Measurements from ENCODE around the gene PQBP1. TPM values are rescaled to one million over a fixed set of nuclear protein-coding genes. Genes with fewer than 3 reads are reported as not detected.

The PQBP1 gene
- polyA plus RNA-seq, 1 donor (not counting 4 experiments of a cell fraction or from before 2014, with no cell fraction given): 79.0 TPM

DNA sequence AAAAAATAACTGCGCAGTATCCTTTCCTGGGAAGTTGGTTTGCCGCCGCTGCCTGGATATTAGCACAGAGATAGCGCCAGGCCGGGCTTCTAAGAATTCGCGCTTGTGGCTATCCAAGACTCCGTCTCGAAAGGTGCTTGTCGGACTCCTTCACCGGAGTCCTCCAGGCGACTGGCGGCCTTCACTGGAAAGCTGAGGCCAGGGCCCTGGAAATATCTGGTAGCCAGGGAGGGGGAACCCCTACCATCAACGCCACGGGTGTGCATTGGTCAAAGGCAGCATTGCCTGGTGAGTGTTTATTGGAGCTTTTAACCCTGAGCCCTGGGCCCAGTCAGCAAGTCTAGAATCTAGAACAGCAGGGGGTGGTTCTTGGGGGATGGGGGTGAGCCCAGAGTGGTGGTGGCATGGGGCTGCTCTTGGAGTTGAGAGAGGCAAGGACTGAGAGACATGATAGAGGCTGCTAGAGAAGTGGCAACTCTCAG, 21.7 kb downstream of the PQBP1 start:
- Histone ChIP-seq H3K79me2 (ENCODE audit: control insufficient read depth, insufficient read depth, low read length) (peaks cover 17% of the 10 kb centered on the region), H3K27ac (ENCODE audit: control insufficient read depth, insufficient read depth, low read length) (peak overlapping the region; percentile 31), H3K4me3 (ENCODE audit: control insufficient read depth in 2 of 3, extremely low read depth in 1 of 3, insufficient read depth in 2 of 3, low read depth in 1 of 3, low read length in 3 of 3) (peak overlapping the region in 2 of 3 experiments; percentile 14 to 59), H3K9me3 (ENCODE audit: control insufficient read depth, low read depth, low read length) (peaks cover 2% of the 10 kb centered on the region), H4K20me1 (ENCODE audit: control insufficient read depth, extremely low read depth, insufficient read depth, low read length) (no peaks in the 10 kb centered on the region), H2AFZ (ENCODE audit: control insufficient read depth, low read length) (no peak overlapping the region), H3K9ac (ENCODE audit: control insufficient read depth, extremely low read depth, insufficient read depth, low read length) (peak overlapping the region; percentile 28), H3K4me2 (ENCODE audit: control insufficient read depth, extremely low read depth, insufficient read depth, low read depth, low read length) (peak overlapping the region; percentile 73), H3K9me1 (ENCODE audit: control insufficient read depth, extremely low read depth, insufficient read depth, low read length) (no peaks in the 10 kb centered on the region), H3K4me1 (ENCODE audit: control insufficient read depth, extremely low read depth, insufficient read depth, low read length) (peaks cover 14% of the 10 kb centered on the region), H3K27me3 (ENCODE audit: control insufficient read depth, extremely low read depth, insufficient read depth, low read length) (no peaks in the 10 kb centered on the region), H3K36me3 (ENCODE audit: control insufficient read depth in 2 of 2, extremely low read depth in 1 of 2, insufficient read depth in 2 of 2, low read length in 2 of 2) (peaks cover 4 to 6% of the 10 kb centered on the region in 2 experiments)
- dilution Hi-C loops (cut with MboI; ENCODE audit: extremely low pct_ligation_motif_present, low sequenced_read_pairs): no loop called here
- FAIRE-seq: no peak
- TF ChIP-seq, protein P1, sequence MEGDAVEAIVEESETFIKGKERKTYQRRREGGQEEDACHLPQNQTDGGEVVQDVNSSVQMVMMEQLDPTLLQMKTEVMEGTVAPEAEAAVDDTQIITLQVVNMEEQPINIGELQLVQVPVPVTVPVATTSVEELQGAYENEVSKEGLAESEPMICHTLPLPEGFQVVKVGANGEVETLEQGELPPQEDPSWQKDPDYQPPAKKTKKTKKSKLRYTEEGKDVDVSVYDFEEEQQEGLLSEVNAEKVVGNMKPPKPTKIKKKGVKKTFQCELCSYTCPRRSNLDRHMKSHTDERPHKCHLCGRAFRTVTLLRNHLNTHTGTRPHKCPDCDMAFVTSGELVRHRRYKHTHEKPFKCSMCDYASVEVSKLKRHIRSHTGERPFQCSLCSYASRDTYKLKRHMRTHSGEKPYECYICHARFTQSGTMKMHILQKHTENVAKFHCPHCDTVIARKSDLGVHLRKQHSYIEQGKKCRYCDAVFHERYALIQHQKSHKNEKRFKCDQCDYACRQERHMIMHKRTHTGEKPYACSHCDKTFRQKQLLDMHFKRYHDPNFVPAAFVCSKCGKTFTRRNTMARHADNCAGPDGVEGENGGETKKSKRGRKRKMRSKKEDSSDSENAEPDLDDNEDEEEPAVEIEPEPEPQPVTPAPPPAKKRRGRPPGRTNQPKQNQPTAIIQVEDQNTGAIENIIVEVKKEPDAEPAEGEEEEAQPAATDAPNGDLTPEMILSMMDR (optimal IDR thresholded peaks at IDR 0.05 in 1 of 3, IDR thresholded peaks at IDR 0.05 in 1 of 3, conservative IDR thresholded peaks at IDR 0.05 in 1 of 3; ENCODE audit: extremely low read depth in 1 of 3, insufficient read depth in 2 of 3, low read length in 3 of 3): no peak
- TF ChIP-seq EZH2 (IDR thresholded peaks at IDR 0.05; ENCODE audit: low read length): no peak
- DNase-seq (ENCODE audit: low read depth, low spot score): no peak

DNA sequence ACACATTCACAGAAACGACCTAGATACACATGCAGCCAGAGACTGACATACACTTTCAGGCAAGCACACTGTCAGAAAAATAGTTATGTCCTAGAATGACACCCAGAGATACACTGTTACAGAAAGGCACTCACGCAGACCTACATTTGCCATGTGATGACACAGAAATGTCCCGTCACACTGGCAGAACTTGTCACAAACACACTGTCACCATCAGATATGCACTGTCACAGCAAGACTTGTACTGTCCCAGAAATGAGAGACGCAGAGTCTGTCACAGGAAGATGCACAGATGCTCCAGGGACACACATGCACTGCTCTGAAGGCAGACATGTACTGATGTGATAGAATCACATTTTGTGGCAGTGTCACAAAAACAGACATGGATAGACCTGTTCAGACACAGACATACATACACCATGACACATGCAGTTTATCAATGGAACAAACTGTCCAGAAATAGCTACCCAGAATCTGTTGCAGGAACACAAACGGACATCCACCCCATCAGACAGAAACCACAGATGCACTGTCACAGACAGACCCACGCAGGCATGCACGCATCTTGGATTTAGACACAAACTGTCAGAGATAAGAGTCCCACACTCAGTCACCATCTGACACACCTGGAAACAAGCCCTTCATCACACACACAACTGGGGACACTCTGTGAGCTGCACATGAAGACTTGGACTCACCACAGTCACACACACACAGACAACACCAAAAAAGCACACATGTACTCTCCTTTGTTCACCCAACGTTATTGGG, 22.4 kb downstream of the PQBP1 start:
- H3K79me2 ChIP-seq (ENCODE audit: control insufficient read depth, insufficient read depth, low read length): peaks cover 17% of the 10 kb centered on the region
- H4K20me1 ChIP-seq (ENCODE audit: control insufficient read depth, extremely low read depth, insufficient read depth, low read length): no peaks in the 10 kb centered on the region
- no peak overlapping the region for H3K9ac ChIP-seq (ENCODE audit: control insufficient read depth, extremely low read depth, insufficient read depth, low read length)
- no peak overlapping the region for H2AFZ ChIP-seq (ENCODE audit: control insufficient read depth, low read length)
- H3K9me1 ChIP-seq (ENCODE audit: control insufficient read depth, extremely low read depth, insufficient read depth, low read length): no peaks in the 10 kb centered on the region
- peaks cover 2% of the 10 kb centered on the region for H3K9me3 ChIP-seq (ENCODE audit: control insufficient read depth, low read depth, low read length)
- peaks cover 4 to 7% of the 10 kb centered on the region in 2 experiments for H3K36me3 ChIP-seq (ENCODE audit: control insufficient read depth in 2 of 2, extremely low read depth in 1 of 2, insufficient read depth in 2 of 2, low read length in 2 of 2)
- no peak overlapping the region for H3K4me3 ChIP-seq (ENCODE audit: control insufficient read depth in 2 of 3, extremely low read depth in 1 of 3, insufficient read depth in 2 of 3, low read depth in 1 of 3, low read length in 3 of 3)
- no peak overlapping the region for H3K27ac ChIP-seq (ENCODE audit: control insufficient read depth, insufficient read depth, low read length)
- no peak overlapping the region for H3K4me2 ChIP-seq (ENCODE audit: control insufficient read depth, extremely low read depth, insufficient read depth, low read depth, low read length)
- peaks cover 14% of the 10 kb centered on the region for H3K4me1 ChIP-seq (ENCODE audit: control insufficient read depth, extremely low read depth, insufficient read depth, low read length)
- FAIRE-seq: no peak
- H3K27me3 ChIP-seq (ENCODE audit: control insufficient read depth, extremely low read depth, insufficient read depth, low read length): no peaks in the 10 kb centered on the region
- dilution Hi-C loops (cut with MboI; ENCODE audit: extremely low pct_ligation_motif_present, low sequenced_read_pairs): no loop called here
- DNase-seq (ENCODE audit: low read depth, low spot score): no peak
- TF ChIP-seq, protein P1 (optimal IDR thresholded peaks at IDR 0.05 in 1 of 3, IDR thresholded peaks at IDR 0.05 in 1 of 3, conservative IDR thresholded peaks at IDR 0.05 in 1 of 3; ENCODE audit: extremely low read depth in 1 of 3, insufficient read depth in 2 of 3, low read length in 3 of 3): no peak
- no peak for TF ChIP-seq EZH2 (IDR thresholded peaks at IDR 0.05; ENCODE audit: low read length)

Measured in keratinocyte (primary cell).